ENCODE data around the gene JHY. TPM values are rescaled to one million over a fixed set of nuclear protein-coding genes. Genes with fewer than 3 reads are reported as not detected.
A peak's percentile ranks its signal among the peaks of the same experiment; 100 is the strongest.

The JHY gene
- total RNA-seq, 2 experiments from 2014 or later = 1.5 to 1.6 TPM

DNA sequence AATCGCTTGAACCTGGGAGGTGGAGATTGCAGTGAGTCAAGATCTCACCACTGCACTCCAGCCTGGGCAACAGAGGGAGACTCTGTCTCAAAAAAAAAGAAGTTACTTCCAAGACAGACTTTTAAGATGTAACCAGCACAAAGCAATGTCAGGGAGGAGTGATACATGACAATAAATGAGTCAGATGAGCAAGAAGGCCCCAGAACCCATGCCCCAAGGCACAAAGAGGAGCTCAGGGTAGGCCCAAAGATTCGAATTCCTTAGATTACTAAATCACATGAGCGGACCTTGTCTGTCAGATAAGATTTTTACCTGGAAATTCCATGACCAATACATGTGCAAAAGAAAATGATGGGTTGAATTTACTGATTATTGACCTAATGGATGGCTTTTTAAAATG lies 10.5 kb upstream of the JHY start:
- DNase-seq (no peak), ATAC-seq (no peak)
- H3K9me3 Mint-ChIP-seq (ENCODE audit: insufficient read depth) = no peaks in the 10 kb centered on the region
- ChIA-PET CTCF (interaction anchor here (1.1 to 2.2 kb wide), 4 partner anchors 8 to 151 kb away, joined by 3 to 12 read pairs (median 6); no protein-coding TSS in a partner anchor), POLR2A (no interaction called here)
- no peaks in the 10 kb centered on the region for H3K27me3 Mint-ChIP-seq (ENCODE audit: low read depth)
- no peaks in the 10 kb centered on the region for H3K4me1 Mint-ChIP-seq (ENCODE audit: low read depth)
- peaks cover 13% of the 10 kb centered on the region for H3K36me3 Mint-ChIP-seq (ENCODE audit: low read depth)
- no peak overlapping the region for H3K4me3 Mint-ChIP-seq
- no peak overlapping the region for H3K27ac Mint-ChIP-seq

DNA sequence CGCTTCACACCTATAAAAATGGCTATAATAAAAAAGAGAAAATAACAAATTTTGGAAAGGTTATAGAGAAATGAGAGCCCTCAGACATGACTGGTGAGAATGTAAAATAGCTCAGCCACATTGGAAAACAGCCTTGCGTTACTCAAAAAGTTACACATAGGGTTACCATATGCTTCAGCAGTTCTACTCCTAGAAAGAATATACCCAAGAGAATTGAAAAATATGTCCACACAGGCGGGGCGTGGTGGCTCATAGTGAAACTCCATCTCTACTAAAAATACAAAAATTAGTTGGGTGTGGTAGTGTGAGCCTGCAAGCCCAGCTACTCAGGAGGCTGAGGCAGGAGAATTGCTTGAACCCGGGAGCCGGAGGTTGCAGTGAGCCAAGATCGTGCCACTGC lies 7.6 kb upstream of the JHY start:
- ChIA-PET CTCF (interaction anchor here (1.9 to 2.5 kb wide), 3 partner anchors 12 to 148 kb away, joined by 6 to 8 read pairs (median 6); no protein-coding TSS in a partner anchor), POLR2A (no interaction called here)
- H3K27me3 Mint-ChIP-seq (ENCODE audit: low read depth) = peaks cover 3% of the 10 kb centered on the region

DNA sequence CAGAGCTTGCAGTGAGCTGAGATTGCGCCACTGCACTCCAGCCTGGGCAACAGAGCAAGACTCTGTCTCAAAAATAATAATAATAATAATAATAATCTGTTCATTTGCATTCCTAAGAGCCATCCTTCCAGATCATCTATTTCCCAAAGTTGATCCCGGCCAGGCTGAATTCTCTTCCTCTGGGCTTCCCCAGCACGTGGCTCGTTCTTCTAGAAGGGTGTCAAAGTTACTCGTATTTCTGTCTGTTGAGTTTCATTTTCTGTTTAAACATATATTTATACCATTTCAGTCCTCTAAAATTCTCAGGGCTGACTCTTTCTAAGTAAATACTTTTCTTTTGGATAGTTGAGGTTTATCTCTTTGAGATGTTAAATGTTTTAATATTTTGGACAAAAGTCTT lies 4.8 kb upstream of the JHY start:
- no peak for DNase-seq
- peaks cover under 1% of the 10 kb centered on the region for H3K36me3 Mint-ChIP-seq (ENCODE audit: low read depth)
- CTCF ChIA-PET = interaction anchor here (0.9 to 1.1 kb wide), 2 partner anchors 14 to 143 kb away, joined by 3 to 6 read pairs; no protein-coding TSS in a partner anchor
- ATAC-seq = no peak
- H3K27me3 Mint-ChIP-seq (ENCODE audit: low read depth) = peaks cover 10% of the 10 kb centered on the region
- no peaks in the 10 kb centered on the region for H3K9me3 Mint-ChIP-seq (ENCODE audit: insufficient read depth)
- no peak overlapping the region for H3K4me3 Mint-ChIP-seq
- no peak overlapping the region for H3K27ac Mint-ChIP-seq
- POLR2A ChIA-PET = no interaction called here
- H3K4me1 Mint-ChIP-seq (ENCODE audit: low read depth) = peaks cover 10% of the 10 kb centered on the region

More for the DNA sequence above, 7.6 kb upstream of the JHY start:
- ATAC-seq (no peak), DNase-seq (no peak)
- Mint-ChIP-seq H3K9me3 (ENCODE audit: insufficient read depth) (no peaks in the 10 kb centered on the region), H3K4me3 (no peak overlapping the region), H3K27ac (no peak overlapping the region), H3K36me3 (ENCODE audit: low read depth) (peaks cover 2% of the 10 kb centered on the region), H3K4me1 (ENCODE audit: low read depth) (no peaks in the 10 kb centered on the region)

DNA sequence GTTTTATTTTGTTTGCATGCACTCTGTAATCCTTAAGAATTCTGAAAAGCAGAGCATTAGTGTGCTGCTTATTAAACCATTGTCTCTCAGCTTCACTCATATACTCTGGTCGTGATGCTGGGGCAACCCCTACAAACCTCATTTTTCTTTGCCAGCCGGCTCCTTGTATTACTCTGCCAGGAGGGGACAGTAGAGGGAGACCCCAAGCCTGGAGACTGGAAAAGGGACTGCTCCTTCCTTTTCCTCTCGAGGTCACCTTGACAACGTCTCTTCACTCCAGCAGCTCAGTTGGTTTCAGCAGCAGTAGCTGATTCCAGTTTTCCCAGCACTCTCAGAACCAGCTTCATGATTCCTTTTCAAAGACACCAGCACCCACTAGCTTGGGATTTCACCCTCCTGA lies 2.8 kb upstream of the JHY start:
- H3K4me3 Mint-ChIP-seq = no peak overlapping the region
- ChIA-PET CTCF (interaction anchor here (0.6 to 3.7 kb wide), 5 partner anchors 15 to 175 kb away, joined by 3 to 17 read pairs (median 5); no protein-coding TSS in a partner anchor), POLR2A (no interaction called here)
- no peaks in the 10 kb centered on the region for H3K9me3 Mint-ChIP-seq (ENCODE audit: insufficient read depth)
- H3K4me1 Mint-ChIP-seq (ENCODE audit: low read depth) = peaks cover 18% of the 10 kb centered on the region
- H3K27ac Mint-ChIP-seq = no peak overlapping the region
- no peaks in the 10 kb centered on the region for H3K36me3 Mint-ChIP-seq (ENCODE audit: low read depth)
- DNase-seq (no peak), ATAC-seq (no peak)
- peaks cover 10% of the 10 kb centered on the region for H3K27me3 Mint-ChIP-seq (ENCODE audit: low read depth)

DNA sequence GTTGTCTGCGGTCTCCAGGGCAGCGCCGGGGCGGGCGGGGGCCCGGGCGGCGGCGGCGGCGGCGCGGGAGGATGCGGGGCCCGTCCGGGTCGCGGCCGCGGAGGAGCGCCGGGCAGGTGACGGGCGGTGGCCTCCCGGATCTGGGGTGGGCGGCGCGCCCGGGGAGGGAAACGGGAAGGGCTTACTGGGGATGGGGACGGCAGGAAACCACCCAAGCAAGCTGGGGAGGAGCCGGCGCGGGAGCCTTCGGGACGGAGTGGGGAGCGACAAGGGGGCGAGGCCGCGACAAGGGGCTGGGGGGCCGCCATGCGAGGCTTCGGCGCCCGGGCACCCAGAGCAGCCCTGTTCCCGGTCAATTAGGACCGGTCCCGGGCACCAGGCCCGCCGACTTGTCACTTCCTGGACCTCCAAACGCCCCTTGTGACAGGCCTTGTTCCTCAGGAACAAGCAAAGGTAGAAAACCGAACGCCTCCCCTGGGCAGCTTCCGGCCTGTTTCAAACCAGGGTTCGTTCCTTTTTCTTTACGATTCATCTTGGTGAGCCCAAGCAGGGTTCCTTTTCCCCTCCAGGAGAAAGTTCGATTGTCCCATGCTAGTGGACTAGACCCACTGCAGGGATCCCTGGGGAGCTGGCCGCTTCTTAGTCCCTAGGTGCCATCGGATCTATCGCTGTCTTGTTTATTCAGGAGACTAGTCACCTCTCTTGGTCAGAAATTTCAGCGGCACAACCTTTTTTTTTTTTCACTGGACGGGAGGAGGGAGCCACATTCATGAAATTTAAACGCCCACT lies 492 bp downstream of the JHY start:
- H3K4me3 Mint-ChIP-seq = peak overlapping the region; percentile 73
- H3K36me3 Mint-ChIP-seq (ENCODE audit: low read depth) = no peaks in the 10 kb centered on the region
- ChIA-PET CTCF (interaction anchor here (0.7 to 2.2 kb wide), 9 partner anchors 17 to 171 kb away, joined by 3 to 8 read pairs (median 6); no protein-coding TSS in a partner anchor), POLR2A (interaction anchor here (1.0 kb wide), 1 partner anchor 179 kb away, joined by 3 read pairs; the partner anchor contains the start of gene HSPA8)
- peaks cover 10% of the 10 kb centered on the region for H3K27me3 Mint-ChIP-seq (ENCODE audit: low read depth)
- DNase-seq (peak; percentile 62), ATAC-seq (peak; percentile 87)
- peaks cover 18% of the 10 kb centered on the region for H3K4me1 Mint-ChIP-seq (ENCODE audit: low read depth)
- H3K9me3 Mint-ChIP-seq (ENCODE audit: insufficient read depth) = no peaks in the 10 kb centered on the region
- peak overlapping the region; percentile 84 for H3K27ac Mint-ChIP-seq

DNA sequence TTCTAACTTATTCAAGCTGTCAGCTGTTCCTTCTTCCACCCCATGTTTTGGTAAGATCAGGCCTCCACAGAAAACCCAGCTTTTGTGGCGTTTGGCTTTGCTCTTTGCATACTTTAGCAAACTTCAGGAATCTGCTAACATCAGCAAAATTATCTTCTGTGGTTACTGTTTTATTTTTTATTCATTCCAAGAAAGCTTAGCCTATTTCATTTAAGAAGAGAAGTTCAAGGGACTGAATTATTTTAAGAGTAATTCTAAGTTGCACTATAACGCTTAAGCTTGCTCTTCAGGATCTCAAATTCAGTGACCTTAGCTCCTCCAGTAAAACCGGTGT lies 1.1 kb downstream of the JHY start:
- Mint-ChIP-seq H3K4me1 (ENCODE audit: low read depth) (peaks cover 18% of the 10 kb centered on the region), H3K27ac (peak overlapping the region; percentile 84), H3K9me3 (ENCODE audit: insufficient read depth) (no peaks in the 10 kb centered on the region), H3K27me3 (ENCODE audit: low read depth) (peaks cover 8% of the 10 kb centered on the region), H3K4me3 (peak overlapping the region; percentile 72), H3K36me3 (ENCODE audit: low read depth) (no peaks in the 10 kb centered on the region)
- CTCF ChIA-PET = interaction anchor here (0.7 to 2.2 kb wide), 9 partner anchors 18 to 171 kb away, joined by 3 to 8 read pairs (median 6); no protein-coding TSS in a partner anchor
- DNase-seq (no peak), ATAC-seq (no peak)
- POLR2A ChIA-PET = no interaction called here

DNA sequence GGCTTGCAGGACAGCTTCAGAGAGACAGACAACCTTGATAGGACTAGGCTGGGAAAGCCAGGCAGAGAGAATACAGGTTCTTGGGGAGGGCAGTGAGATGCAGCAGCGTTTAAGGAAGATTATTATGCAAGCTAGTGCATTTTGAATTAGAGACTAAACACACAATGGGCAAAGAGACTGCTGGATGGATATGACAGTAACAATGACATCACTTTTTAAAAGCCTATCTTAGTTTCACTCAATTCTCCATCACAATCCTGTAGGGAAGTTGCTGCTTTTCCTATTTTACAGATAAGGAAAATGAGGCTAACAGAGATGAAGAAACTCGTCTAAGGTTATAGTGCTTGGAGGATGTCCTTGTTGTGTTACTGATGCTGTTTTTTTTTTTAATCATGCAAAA lies 5.6 kb downstream of the JHY start:
- ATAC-seq (no peak), DNase-seq (no peak)
- Mint-ChIP-seq H3K9me3 (ENCODE audit: insufficient read depth) (no peaks in the 10 kb centered on the region), H3K36me3 (ENCODE audit: low read depth) (no peaks in the 10 kb centered on the region), H3K27ac (no peak overlapping the region), H3K27me3 (ENCODE audit: low read depth) (no peaks in the 10 kb centered on the region), H3K4me1 (ENCODE audit: low read depth) (peaks cover 7% of the 10 kb centered on the region), H3K4me3 (no peak overlapping the region)
- ChIA-PET CTCF (interaction anchor here (1.4 kb wide), 1 partner anchor 73 kb away, joined by 4 read pairs; no protein-coding TSS in a partner anchor), POLR2A (no interaction called here)

DNA sequence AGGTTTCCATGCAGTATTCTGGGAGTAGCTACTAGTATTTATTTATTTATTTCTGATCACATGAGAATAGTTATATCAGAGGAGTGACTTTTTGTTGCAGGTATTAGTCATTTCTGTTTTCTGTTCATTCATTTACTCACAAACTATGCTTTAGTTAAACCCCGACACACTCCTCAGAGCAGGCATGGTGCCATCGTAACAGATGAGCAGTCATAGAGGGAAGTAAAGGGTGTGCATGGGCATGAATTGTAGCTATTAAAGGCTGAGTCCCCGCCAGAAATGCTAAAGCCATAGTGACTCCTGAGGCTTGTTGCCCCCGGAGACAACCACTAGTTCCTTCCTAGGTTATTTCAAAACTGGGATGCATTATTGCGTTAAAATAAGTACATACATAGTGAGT lies 10.6 kb downstream of the JHY start:
- ChIA-PET POLR2A (no interaction called here), CTCF (interaction anchor here (0.6 kb wide), 1 partner anchor 128 kb away, joined by 3 read pairs; no protein-coding TSS in a partner anchor)
- Mint-ChIP-seq H3K9me3 (ENCODE audit: insufficient read depth) (no peaks in the 10 kb centered on the region), H3K36me3 (ENCODE audit: low read depth) (no peaks in the 10 kb centered on the region), H3K4me1 (ENCODE audit: low read depth) (no peaks in the 10 kb centered on the region), H3K27me3 (ENCODE audit: low read depth) (no peaks in the 10 kb centered on the region), H3K4me3 (no peak overlapping the region), H3K27ac (no peak overlapping the region)
- no peak for DNase-seq
- no peak for ATAC-seq

DNA sequence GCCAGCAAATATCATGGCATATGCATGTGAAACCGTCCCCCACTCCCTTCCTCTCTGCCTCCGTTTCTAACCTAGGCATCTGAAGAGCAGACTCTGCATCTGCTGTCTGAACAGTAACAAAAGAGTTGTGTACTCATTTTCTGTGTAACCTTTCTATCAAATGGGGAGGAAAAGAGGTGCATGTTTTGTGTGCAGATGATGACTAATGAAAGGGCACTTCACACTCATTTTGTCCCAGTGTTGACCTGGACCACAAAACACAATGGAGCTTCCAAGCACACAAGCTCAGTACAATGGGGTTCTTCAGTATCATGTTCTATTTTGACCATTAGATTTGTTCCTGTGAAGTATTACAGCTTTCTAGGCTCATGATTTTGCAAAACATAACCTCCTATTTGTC lies 13.0 kb downstream of the JHY start:
- ChIA-PET CTCF (interaction anchor here (1.1 to 1.8 kb wide), 3 partner anchors 29 to 126 kb away, joined by 4 read pairs; no protein-coding TSS in a partner anchor), POLR2A (no interaction called here)
- H3K4me1 Mint-ChIP-seq (ENCODE audit: low read depth) = no peaks in the 10 kb centered on the region
- DNase-seq (no peak), ATAC-seq (no peak)
- H3K36me3 Mint-ChIP-seq (ENCODE audit: low read depth) = no peaks in the 10 kb centered on the region
- no peak overlapping the region for H3K4me3 Mint-ChIP-seq
- H3K9me3 Mint-ChIP-seq (ENCODE audit: insufficient read depth) = no peaks in the 10 kb centered on the region
- H3K27me3 Mint-ChIP-seq (ENCODE audit: low read depth) = no peaks in the 10 kb centered on the region
- no peak overlapping the region for H3K27ac Mint-ChIP-seq

DNA sequence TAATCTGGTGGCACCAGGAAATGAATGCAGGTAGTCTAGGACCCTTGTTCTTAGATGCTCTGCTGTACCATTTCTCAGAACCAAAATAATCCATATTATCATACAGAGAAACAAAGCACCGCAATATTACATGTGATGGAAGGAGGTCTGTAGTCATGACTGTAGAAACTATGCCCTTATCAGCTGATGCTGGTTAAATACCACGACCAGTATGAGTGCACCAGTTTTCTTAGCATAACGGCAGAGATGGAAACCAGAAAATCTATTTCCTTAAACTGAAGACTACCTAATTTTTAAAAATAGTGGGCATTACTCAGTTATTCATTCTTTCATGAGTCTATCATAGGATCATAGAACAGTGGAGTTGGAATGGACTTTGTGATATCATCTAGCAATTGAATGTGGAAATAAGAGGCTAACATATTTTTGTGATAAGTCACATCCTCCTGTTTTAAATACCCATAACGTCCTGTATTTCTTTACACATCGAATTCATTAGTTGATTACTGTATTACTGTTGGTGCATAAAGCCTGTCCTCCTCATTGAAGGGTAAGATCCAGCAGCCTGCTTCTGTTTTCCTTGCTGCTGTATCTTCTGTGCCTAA lies 15.1 kb downstream of the JHY start:
- no peak for ATAC-seq
- peaks cover 3% of the 10 kb centered on the region for H3K4me1 Mint-ChIP-seq (ENCODE audit: low read depth)
- DNase-seq = no peak
- CTCF ChIA-PET = interaction anchor here (2.4 kb wide), 1 partner anchor 123 kb away, joined by 6 read pairs; no protein-coding TSS in a partner anchor
- H3K36me3 Mint-ChIP-seq (ENCODE audit: low read depth) = no peaks in the 10 kb centered on the region
- H3K9me3 Mint-ChIP-seq (ENCODE audit: insufficient read depth) = no peaks in the 10 kb centered on the region
- POLR2A ChIA-PET = no interaction called here
- no peak overlapping the region for H3K4me3 Mint-ChIP-seq
- H3K27ac Mint-ChIP-seq = no peak overlapping the region
- no peaks in the 10 kb centered on the region for H3K27me3 Mint-ChIP-seq (ENCODE audit: low read depth)

DNA sequence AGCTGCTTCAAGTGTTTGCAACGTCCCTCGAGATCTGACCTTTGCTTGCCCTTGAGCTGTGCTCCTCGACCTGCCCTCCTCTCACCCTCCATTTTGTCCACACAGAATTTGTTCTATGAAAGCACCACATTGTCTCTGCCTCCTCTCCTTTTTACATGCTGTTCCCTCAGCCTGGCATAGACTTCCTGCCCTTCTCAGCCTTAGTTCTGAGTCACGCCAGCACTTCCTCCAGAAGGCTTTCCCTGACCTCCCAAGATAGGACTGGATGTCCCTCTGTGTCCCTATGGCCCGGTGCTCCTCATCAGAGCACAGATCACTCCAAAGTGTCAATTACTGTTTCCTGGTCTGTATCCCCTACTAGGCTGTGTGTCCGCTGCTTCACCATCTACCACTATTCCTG lies 16.2 kb downstream of the JHY start:
- H3K4me1 Mint-ChIP-seq (ENCODE audit: low read depth) = peaks cover 3% of the 10 kb centered on the region
- ChIA-PET POLR2A (no interaction called here), CTCF (interaction anchor here (2.4 kb wide), 1 partner anchor 122 kb away, joined by 6 read pairs; no protein-coding TSS in a partner anchor)
- H3K9me3 Mint-ChIP-seq (ENCODE audit: insufficient read depth) = no peaks in the 10 kb centered on the region
- ATAC-seq (no peak), DNase-seq (no peak)
- H3K27me3 Mint-ChIP-seq (ENCODE audit: low read depth) = no peaks in the 10 kb centered on the region
- no peaks in the 10 kb centered on the region for H3K36me3 Mint-ChIP-seq (ENCODE audit: low read depth)
- no peak overlapping the region for H3K27ac Mint-ChIP-seq
- no peak overlapping the region for H3K4me3 Mint-ChIP-seq

Measured in activated CD8-positive, alpha-beta T cell treated with anti-CD3 and anti-CD28 coated beads, Interleukin-2, amount 10 ng/mL, durations not matched to agents 7 days and 5 days (primary cell).